ENCODE data around the gene TRIM46.
A peak's percentile ranks its signal among the peaks of the same experiment; 100 is the strongest.
"Not testable (repeated sequence)": the region's sequence is repeated elsewhere in the genome, so short reads cannot be mapped to it uniquely, and the experiment has no call there.

Gene TRIM46

DNA sequence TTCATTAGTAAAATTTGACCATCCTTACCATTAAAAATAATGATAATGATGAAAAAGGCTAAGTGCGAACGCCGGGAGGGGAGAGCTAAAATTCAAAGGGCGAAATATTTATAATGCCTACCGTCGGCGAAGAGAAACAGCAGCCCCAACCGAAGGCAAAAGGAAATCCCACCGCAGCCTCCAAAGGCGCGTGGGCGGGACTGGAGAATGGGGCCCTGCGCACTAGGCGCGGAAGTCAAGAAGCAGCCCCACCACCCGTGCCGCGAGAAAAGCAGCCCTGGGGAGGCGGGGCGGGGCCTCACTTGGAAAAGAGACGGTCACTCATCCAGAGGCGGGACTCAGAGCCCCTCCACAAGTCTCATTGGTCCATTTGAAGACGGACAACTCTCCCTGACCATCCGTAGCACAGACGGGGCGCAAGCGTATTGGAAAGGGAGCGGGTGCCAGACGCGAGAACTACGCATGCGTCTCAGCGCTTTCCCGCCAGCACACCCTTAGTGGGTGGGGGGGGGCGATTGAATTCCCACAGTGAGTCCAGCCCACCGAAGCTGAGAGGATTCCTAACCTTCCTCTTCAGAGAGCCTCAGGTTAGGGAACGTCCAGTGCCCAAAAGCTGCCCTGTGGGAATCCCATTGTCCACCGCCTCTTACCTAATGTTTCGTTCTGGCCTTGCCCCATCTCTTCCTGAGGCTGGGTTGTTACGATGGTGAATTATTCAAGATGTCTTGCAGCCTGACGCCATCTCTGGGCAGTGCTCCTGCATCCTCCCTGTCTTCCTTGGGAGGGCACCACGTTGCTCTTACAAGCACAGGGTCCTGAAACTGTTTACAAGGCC, 53.8 kb downstream of the TRIM46 start:
- peak; percentile 95 to 100 for DNase-seq (ENCODE audit: low read depth in 2 of 2)

DNA sequence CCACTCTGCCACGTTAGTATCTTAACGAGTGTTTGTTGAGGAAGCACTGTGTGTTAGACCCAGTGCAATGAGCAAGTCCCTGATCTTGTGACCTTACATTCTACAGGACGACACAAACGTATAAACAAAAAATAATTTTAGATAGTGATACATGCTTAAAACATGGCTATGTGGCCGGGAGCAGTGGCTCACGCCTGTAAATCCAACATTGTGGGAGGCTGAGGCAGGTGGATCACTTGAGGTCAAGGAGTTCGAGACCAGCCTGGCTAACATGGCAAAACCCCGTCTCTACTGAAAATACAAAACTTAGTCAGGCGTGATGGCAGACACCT, 54.4 kb downstream of the TRIM46 start:
- no peak for DNase-seq (ENCODE audit: low read depth in 2 of 2)

DNA sequence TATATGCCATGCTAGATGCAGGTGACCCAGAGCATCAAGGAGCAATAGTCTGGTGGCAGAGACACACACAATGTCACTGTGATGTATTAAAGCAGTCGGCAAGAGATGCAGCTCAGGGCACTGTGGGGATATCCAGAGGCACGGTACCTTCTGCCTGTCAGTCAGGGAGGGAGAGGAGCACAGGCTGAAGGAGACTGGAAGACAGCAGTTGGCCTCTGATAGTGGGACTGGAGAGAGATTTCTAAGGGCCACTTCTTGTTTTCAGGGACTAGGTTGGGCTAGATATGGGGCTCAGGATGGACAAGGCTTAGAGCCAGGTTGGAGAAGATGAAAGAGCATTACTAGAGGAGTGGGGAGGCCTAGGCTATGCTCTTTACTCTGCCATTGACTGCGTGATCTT, 57.7 kb downstream of the TRIM46 start:
- DNase-seq (ENCODE audit: low read depth in 2 of 2), result not testable (repeated sequence)

DNA sequence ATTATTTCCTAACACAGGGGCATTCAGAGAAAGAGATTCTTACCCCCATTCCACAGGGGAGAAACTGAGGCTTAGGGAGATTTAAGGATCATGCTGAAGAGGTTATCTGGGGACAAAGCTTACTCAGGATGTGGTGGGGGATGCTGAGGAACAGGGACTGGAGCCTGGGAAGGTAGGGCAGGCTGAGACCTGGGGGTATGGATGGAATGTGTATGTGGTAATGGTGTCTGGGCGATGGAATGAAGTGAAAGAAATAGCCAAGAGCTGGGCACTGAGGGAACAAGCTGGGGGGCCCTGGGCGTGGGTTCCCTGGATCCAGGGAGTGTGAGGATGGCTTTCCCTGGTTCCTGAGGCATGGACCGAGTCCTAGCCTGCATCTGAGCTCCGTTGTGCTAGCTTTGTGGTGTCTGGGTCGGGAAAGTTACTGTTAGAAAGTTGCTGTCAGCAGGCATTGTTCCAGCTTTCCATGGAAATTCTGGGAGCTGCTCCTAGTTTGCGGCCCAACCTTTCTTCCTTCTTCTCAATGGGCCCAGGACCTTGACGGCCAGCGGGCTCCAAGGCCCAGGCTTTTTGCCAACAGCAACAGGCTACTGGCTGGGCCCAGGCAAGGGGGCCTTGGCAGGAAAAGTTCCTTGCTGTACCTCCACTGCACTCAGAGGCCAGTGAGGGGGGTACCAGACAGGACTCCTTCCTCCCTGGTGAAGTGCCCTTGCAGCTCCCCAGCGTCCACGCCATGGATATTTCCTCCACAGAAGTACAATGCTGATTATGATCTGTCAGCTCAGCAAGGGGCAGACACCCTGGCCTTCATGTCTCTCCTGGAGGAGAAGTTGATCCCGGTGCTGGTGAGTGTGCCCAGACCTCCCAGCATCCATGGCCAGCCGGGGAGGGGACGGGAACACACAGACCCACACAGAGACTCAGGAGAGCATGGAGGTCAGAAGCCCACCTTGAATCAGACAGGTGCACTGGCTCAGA, 58.6 kb downstream of the TRIM46 start:
- not testable (repeated sequence) for DNase-seq (ENCODE audit: low read depth in 2 of 2)

DNA sequence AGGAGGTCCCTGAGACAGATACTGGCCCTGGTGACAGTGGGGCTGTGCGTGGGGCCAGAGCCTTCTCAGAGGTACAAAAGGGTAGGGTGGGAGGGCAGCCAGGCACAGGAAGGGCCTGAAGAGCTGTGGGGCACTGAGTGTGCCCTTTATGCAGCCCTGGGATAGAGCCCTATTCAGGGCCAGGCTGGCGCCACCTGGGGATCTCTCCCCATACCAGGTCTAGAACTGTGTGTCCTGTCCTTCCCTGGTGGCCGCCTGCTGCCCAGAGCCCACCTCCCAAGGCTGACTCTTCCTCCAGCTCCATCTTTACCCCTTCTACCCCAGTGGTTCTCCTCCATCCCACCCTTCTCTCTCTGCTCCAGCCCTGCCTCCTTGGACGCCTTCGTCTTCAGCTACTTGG, 59.9 kb downstream of the TRIM46 start:
- DNase-seq (ENCODE audit: low read depth in 2 of 2), result not testable (repeated sequence)

All from stimulated activated CD8-positive, alpha-beta memory T cell treated with anti-CD3 and anti-CD28 coated beads, Interleukin-7, amount 100 ng/mL, for 1 hour (primary cell).